A549 treated with ZK216348 at 1 μM for 4 hours (cell line): ENCODE results near the gene SCN1B. TPM values are rescaled to one million over a fixed set of nuclear protein-coding genes. Genes with fewer than 3 reads are reported as not detected.

Experiments
- total RNA-seq: library from RNA; stranded (reverse); fragments of 200-300 nt; extraction: Qiagen RNA extraction; gene quantifications from 5 replicates; pipeline ENCODE4 v1.2.3, GENCODE V29; 2022; ENCODE audit warnings: low read depth

SCN1B gene
- total RNA-seq = 9.7 to 20.8 TPM (median 20.6 TPM) in 5 replicates

GRCh38 chr19:35030257-35031071, at the start of gene SCN1B:
TSS of gene SCN1B (plus strand) at chr19:35030470. CDS start at chr19:35030821, 351 bp downstream.

DNA sequence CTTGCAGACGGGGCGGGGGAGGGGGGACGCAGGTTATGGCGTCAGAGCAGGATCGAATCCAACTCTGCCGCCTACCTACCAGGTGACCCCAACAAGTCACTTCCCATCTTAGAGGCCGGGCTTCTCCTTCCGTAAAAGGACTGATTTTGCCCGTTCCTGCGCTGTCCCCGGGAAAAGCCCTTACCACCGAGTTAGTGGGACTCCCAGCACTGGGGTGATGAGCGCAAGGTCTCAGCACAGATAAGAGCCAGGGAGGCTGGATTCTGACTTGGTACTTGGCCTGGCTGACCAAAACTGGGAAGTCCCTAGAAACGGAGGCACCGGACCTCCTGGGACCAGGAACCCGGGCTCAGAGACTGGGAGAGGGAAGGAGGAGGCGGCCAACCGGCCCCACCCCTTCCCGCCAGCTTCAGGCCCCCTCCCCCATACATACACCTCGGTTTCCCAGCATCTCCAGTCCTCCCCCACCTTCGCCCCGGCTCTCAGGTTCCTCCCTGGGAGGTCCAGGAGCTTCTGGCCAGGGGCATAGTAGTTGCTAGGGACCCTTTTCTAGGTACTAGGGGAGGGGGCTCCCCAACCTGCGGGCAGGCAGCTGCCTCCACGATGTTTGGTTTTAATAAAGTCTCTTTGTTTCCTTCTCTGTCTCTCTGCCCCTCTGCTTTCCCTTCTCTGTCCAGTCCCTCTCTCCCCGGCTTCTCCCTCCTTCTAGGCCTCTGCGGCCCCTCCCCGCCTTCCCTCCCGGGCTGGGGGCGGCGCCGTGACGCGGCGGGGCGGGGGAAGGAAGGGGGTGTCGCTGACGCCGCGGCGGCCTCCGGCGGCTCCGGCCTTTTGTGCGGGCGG, 30.6 kb upstream of the SCN1B start, which contains the start of gene GRAMD1A:
GRAMD1A (plus strand) TSS at position 826 of the 840 bp plus-strand sequence. CDS start 156 bp downstream, outside the sequence.

DNA sequence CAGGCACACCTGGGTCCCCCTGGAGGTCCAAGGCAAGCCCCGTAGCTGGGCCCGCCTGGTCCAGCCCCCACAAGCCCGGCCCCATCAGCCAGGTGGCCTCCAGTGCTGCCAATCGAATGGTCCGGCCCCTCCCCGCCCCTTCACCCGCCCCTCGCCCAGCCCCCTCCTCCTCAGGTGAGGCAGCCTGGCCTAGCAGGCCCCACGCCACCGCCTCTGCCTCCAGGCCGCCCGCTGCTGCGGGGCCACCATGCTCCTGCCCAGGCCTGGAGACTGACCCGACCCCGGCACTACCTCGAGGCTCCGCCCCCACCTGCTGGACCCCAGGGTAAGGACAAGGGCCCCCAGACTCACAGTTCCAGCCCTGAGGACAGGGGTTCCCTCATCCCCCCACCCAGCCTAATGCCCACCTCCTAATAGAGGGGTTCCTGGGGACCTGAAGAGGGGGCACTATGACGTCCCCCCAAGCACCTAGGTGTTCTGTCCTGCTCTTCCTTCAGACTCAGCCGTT, 11.3 kb downstream of the SCN1B start, which contains the start of gene HPN:
HPN (plus strand) TSS at position 174 of the 508 bp plus-strand sequence. CDS start 786 bp downstream, outside the sequence.

Other genes with a start within 250 kb of the SCN1B start
- 5.0 to 7.4 TPM (median 5.6 TPM) in 5 replicates for gene ZNF30, start 103.6 kb upstream of the SCN1B start, total RNA-seq
- 1.5 to 2.2 TPM (median 1.9 TPM) in 5 replicates for gene ZNF792, start 66.2 kb upstream of the SCN1B start, total RNA-seq
- 108 to 154 TPM (median 144 TPM) in 5 replicates for gene GRAMD1A, start 30.1 kb upstream of the SCN1B start, total RNA-seq
- 0.16 TPM in 1 of 5 replicates, not detected in the others for gene HPN, start 11.3 kb downstream of the SCN1B start, total RNA-seq
- 0.32 to 0.58 TPM (median 0.34 TPM) in 3 of 5 replicates, not detected in the others for gene FXYD3, start 85.4 kb downstream of the SCN1B start, total RNA-seq
- 0.16 to 0.22 TPM (median 0.22 TPM) in 3 of 5 replicates, not detected in the others for gene LGI4, start 104.6 kb downstream of the SCN1B start, total RNA-seq
- 0.40 to 0.47 TPM in 2 of 5 replicates, not detected in the others for gene FXYD1, start 108.4 kb downstream of the SCN1B start, total RNA-seq
- 0.25 to 0.41 TPM (median 0.29 TPM) in 3 of 5 replicates, not detected in the others for gene FXYD7, start 112.8 kb downstream of the SCN1B start, total RNA-seq
- gene FXYD5, start 124.3 kb downstream of the SCN1B start, total RNA-seq = 175 to 239 TPM (median 233 TPM) in 5 replicates
- not detected in 5 replicates for gene FAM187B, start 198.3 kb downstream of the SCN1B start, total RNA-seq
- 8.3 to 10.8 TPM (median 10.1 TPM) in 5 replicates for gene LSR, start 218.5 kb downstream of the SCN1B start, total RNA-seq
- 140 to 170 TPM (median 166 TPM) in 5 replicates for gene USF2, start 238.5 kb downstream of the SCN1B start, total RNA-seq